Measurements from ENCODE around the gene LYPD3. TPM values are rescaled to one million over a fixed set of nuclear protein-coding genes. Genes with fewer than 3 reads are reported as not detected.
A peak's percentile ranks its signal among the peaks of the same experiment; 100 is the strongest.

LYPD3 gene
- total RNA-seq, 4 donors from 2014 or later, result not detected

DNA sequence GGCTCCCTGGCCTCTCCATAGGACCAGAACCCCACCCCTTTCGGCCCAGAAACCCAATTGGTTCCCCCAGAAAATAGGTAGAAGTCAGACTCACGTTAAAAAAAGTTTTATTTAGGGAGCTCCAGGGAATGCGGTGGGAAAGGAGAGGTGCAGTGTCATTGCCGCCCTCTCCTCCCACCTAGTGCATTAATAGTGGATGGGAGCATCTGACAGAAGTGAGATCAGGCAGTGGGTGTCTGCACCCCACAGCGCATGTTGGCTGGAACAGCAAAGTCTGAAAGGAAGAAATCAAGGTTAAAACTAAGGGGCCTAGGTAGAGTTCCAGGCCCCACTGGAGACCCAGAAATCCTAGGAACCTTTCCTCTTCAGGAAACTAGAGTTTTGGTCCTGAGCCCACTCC is 41.2 kb upstream of the LYPD3 start:
- Histone ChIP-seq H3K4me1 (peaks cover 12% of the 10 kb centered on the region in 2 donors), H3K4me3 (no peak overlapping the region), H3K9me3 (no peaks in the 10 kb centered on the region), H3K27ac (no peak overlapping the region), H3K36me3 (peaks cover 0 to 12% of the 10 kb centered on the region in 2 donors), H3K27me3 (no peaks in the 10 kb centered on the region)
- TF ChIP-seq CTCF (IDR thresholded peaks at IDR 0.05 in 4 of 5, conservative IDR thresholded peaks at IDR 0.05 in 1 of 5) (no peak), POLR2A (IDR thresholded peaks at IDR 0.05) (no peak)
- no peak for DNase-seq
- intact Hi-C loops (cut with DNase I; ENCODE audit: low total_unique reads), result no loop called here
- in situ Hi-C loops (cut with MboI; ENCODE audit: low sequenced_read_pairs in 4 of 4), result no loop called here
- no peak for ATAC-seq

DNA sequence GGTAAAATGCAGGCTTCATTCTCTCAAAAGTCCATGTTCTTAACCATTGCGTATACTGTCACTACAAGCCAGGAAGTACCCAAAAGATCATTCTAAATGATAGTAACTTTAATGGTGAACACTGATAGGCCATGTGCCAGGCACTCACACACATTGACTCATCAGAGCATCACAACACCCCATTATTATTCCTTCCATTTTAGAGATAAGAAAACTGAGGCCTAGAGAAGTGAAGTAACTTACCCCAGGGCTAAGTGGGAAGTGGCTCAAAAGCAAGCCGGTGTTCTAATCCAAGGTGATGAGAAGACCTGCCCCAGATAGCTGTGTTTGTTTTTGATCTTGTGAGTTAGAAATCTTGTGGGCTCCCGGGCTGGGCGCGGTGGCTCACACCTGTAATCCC is 40.5 kb upstream of the LYPD3 start:
- no peak overlapping the region for H3K4me3 ChIP-seq
- intact Hi-C loops (cut with DNase I; ENCODE audit: low total_unique reads) (loop anchor here (2.0 kb wide), 2 partner anchors 21 to 31 kb away; partner anchors contain the start of gene ETHE1), in situ Hi-C loops (cut with MboI; ENCODE audit: low sequenced_read_pairs in 4 of 4) (no loop called here)
- ATAC-seq (no peak), DNase-seq (no peak)
- no peaks in the 10 kb centered on the region for H3K9me3 ChIP-seq
- TF ChIP-seq CTCF (IDR thresholded peaks at IDR 0.05 in 4 of 5, conservative IDR thresholded peaks at IDR 0.05 in 1 of 5) (no peak), POLR2A (IDR thresholded peaks at IDR 0.05) (no peak)
- H3K27ac ChIP-seq, result no peak overlapping the region
- H3K36me3 ChIP-seq, result peaks cover 0 to 12% of the 10 kb centered on the region in 2 donors
- peaks cover 12% of the 10 kb centered on the region in 2 donors for H3K4me1 ChIP-seq
- no peaks in the 10 kb centered on the region for H3K27me3 ChIP-seq

DNA sequence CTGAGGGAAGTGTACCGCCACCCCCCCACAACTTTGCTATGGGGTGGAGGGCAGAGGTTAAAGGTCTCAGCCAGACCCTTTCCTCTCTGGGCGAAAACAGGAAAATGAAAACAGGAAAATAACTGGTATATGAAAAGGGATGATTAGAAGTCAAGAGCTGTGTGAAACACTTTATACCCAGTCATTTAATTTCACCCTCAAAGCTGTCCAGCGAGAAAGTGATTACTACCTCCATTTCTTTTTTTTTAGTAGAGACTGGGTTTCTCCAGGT is 39.7 kb upstream of the LYPD3 start:
- Histone ChIP-seq H3K4me3 (peak overlapping the region in 2 of 4 donors; percentile 74 to 92), H3K9me3 (no peaks in the 10 kb centered on the region), H3K36me3 (peaks cover 0 to 12% of the 10 kb centered on the region in 2 donors), H3K4me1 (peaks cover 12% of the 10 kb centered on the region in 2 donors), H3K27me3 (no peaks in the 10 kb centered on the region), H3K27ac (peak overlapping the region in 3 of 4 donors; percentile 77 to 84 (median 83))
- ATAC-seq, result no peak
- no peak for TF ChIP-seq CTCF (IDR thresholded peaks at IDR 0.05 in 4 of 5, conservative IDR thresholded peaks at IDR 0.05 in 1 of 5)
- TF ChIP-seq POLR2A (IDR thresholded peaks at IDR 0.05), result no peak
- DNase-seq, result no peak
- in situ Hi-C loops (cut with MboI; ENCODE audit: low sequenced_read_pairs in 4 of 4) (no loop called here), intact Hi-C loops (cut with DNase I; ENCODE audit: low total_unique reads) (loop anchor here (2.0 kb wide), 2 partner anchors 22 to 30 kb away; partner anchors contain the start of gene ETHE1)

DNA sequence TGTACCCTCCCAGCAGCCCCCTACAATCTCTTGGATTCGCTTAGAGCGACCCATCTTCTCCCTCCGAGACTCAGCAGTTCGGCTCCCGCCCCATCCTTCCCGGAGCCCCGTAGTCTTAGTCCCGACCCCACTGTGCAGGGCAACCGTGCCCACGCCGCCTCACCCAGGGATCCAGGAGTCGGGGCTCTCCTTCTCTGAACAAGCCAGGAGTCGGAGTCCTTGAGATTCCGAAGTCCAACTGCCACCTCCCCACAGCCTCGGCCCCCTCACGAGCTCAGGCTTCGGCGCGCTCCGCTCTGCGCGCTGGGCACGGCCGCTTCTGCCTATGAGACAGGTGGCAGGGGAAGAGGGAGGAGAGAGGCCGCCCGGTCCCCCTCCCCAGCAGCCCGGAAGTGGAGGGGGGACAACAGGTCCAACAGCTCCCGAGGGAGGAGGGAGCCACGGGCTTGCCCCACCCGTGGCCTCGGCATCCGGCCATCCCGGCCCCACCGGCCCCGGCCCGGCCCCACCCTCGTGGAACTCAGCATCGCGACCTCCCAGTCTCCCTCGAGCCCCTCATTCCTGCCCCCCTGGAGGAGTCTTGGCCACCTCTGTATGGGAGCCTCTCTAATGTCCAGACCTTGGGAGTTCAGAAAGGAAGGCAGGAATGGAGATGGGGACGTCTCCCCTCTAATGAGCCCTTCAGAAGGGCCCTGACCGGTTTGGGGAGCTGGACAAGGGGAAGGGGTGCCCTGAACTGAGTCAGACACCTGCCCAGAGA is 39.2 kb upstream of the LYPD3 start, which contains the start of gene PHLDB3:
Gene PHLDB3, minus strand, starts transcription at position 321 of the 760 bp plus-strand sequence. CDS start 628 bp downstream, outside the sequence.
- TF ChIP-seq CTCF (IDR thresholded peaks at IDR 0.05 in 4 of 5, conservative IDR thresholded peaks at IDR 0.05 in 1 of 5), result no peak
- TF ChIP-seq POLR2A (IDR thresholded peaks at IDR 0.05), result no peak
- peak within 1 kb of the TSS; percentile 77 to 89 (median 84) for H3K27ac ChIP-seq
- peak in 1 of 2 donors; percentile 15 for DNase-seq
- no peaks in the 10 kb centered on the region for H3K9me3 ChIP-seq
- peaks cover 0 to 8% of the 10 kb centered on the region in 2 donors for H3K36me3 ChIP-seq
- peaks cover 12% of the 10 kb centered on the region in 2 donors for H3K4me1 ChIP-seq
- intact Hi-C loops (cut with DNase I; ENCODE audit: low total_unique reads) (loop anchor here (1.0 to 2.0 kb wide), 3 partner anchors 22 to 41 kb away; partner anchors contain the start of gene ETHE1), in situ Hi-C loops (cut with MboI; ENCODE audit: low sequenced_read_pairs in 4 of 4) (no loop called here)
- peak within 1 kb of the TSS; percentile 74 to 92 (median 88) for H3K4me3 ChIP-seq
- no peaks in the 10 kb centered on the region for H3K27me3 ChIP-seq
- ATAC-seq, result peak; percentile 38 to 51
